ENCODE measurements around the gene SLC13A5. TPM values are rescaled to one million over a fixed set of nuclear protein-coding genes. Genes with fewer than 3 reads are reported as not detected.
"Not testable (repeated sequence)": the region's sequence is repeated elsewhere in the genome, so short reads cannot be mapped to it uniquely, and the experiment has no call there.

The SLC13A5 gene
- total RNA-seq, 3 donors from 2014 or later: 0.32 TPM; not detected in 2

DNA sequence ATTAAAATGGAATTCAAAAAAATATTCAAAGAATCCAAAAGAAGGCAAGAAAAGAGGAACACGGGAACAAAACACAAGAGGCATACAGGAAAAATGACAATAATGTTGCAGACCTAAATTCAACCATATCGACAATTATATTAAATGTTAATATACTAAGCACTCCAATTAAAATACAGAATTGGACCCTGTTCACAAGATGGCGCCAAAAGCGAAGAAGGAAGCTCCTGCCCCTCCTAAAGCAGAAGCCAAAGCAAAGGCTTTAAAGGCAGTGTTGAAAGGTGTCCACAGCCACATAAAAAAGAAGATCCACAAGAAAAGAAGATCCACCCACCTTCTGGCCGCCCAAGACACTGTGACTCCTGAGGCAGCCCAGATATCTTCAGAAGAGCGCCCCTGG lies 36.4 kb upstream of the SLC13A5 start:
- intact Hi-C loops (cut with DNase I; ENCODE audit: low total_unique reads): no loop called here
- Histone ChIP-seq H3K36me3 (no peaks in the 10 kb centered on the region), H3K27me3 (no peaks in the 10 kb centered on the region), H3K4me1 (peaks cover 14 to 19% of the 10 kb centered on the region in 2 donors), H3K27ac (no peak overlapping the region), H3K4me3 (no peak overlapping the region), H3K9me3 (no peaks in the 10 kb centered on the region)
- DNase-seq (ENCODE audit: low spot score in 2 of 2): no peak
- TF ChIP-seq POLR2AphosphoS5 (IDR thresholded peaks at IDR 0.05): no peak
- TF ChIP-seq, protein P1, sequence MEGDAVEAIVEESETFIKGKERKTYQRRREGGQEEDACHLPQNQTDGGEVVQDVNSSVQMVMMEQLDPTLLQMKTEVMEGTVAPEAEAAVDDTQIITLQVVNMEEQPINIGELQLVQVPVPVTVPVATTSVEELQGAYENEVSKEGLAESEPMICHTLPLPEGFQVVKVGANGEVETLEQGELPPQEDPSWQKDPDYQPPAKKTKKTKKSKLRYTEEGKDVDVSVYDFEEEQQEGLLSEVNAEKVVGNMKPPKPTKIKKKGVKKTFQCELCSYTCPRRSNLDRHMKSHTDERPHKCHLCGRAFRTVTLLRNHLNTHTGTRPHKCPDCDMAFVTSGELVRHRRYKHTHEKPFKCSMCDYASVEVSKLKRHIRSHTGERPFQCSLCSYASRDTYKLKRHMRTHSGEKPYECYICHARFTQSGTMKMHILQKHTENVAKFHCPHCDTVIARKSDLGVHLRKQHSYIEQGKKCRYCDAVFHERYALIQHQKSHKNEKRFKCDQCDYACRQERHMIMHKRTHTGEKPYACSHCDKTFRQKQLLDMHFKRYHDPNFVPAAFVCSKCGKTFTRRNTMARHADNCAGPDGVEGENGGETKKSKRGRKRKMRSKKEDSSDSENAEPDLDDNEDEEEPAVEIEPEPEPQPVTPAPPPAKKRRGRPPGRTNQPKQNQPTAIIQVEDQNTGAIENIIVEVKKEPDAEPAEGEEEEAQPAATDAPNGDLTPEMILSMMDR (IDR thresholded peaks at IDR 0.05): no peak
- TF ChIP-seq POLR2A (IDR thresholded peaks at IDR 0.05): no peak

DNA sequence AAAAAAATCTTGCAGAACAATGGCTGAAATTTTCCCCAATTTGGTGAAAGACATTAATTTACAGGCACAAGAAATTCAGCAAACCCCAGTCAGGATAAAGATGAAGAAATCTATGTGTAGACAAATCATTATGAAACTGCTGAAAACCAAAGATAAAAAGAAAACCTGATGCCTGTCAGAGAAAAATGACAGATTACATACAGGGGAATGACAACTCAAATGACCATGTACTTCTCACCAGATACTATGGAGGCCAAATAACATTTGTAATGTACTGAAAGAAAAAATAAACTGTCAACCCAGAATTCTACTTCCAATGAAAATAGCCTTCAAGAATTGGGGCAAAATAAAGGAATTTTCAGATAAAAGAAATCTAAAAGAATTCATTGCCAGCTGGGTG lies 35.4 kb upstream of the SLC13A5 start:
- Histone ChIP-seq H3K4me1 (peaks cover 12 to 15% of the 10 kb centered on the region in 2 donors), H3K27ac (no peak overlapping the region), H3K27me3 (no peaks in the 10 kb centered on the region), H3K36me3 (no peaks in the 10 kb centered on the region), H3K4me3 (no peak overlapping the region), H3K9me3 (no peaks in the 10 kb centered on the region)
- intact Hi-C loops (cut with DNase I; ENCODE audit: low total_unique reads): no loop called here
- TF ChIP-seq POLR2A (IDR thresholded peaks at IDR 0.05): no peak
- DNase-seq (ENCODE audit: low spot score in 2 of 2): no peak

DNA sequence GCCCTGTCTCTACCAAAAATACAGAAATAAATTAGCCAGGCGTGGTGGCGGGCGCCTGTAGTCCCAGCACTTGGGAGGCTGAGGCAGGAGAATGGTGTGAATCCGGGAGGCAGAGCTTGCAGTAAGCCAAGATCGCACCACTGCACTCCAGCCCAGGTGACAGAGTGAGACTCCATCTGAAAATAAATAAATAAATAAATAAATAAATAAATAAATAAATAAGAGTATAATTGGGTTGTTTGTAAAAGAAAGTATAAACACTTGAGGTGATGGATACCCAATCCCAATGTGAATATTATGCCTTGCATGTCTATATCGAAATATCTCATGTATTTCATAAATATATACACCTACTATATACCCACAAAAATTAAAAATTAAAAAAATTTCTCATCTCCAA lies 33.5 kb upstream of the SLC13A5 start:
- H3K27ac ChIP-seq; H3K4me1 ChIP-seq; H3K9me3 ChIP-seq; H3K36me3 ChIP-seq; H3K27me3 ChIP-seq; intact Hi-C loops (cut with DNase I; ENCODE audit: low total_unique reads); DNase-seq (ENCODE audit: low spot score in 2 of 2); H3K4me3 ChIP-seq: not testable (repeated sequence)

DNA sequence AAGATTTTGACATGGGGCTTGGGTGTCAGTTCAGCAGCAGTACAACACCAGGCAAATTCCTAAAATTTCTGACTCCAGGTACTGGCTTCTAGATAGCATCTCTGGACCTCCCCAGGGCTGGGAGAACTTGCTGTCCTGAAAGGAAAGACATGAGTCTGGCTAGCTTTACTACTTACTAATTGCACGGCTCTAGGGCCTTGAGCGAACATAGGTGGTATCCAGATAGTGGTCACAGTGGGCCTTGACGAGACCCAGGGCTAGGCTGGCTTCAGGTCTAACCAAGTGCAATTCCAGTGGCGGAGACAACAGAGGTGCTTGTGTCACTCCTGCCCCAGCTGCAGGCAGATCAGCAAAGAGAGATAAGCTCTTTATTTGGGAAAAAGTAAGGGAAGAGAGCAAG lies 16.4 kb upstream of the SLC13A5 start:
- no peak for DNase-seq (ENCODE audit: low spot score in 2 of 2)
- no peaks in the 10 kb centered on the region for H3K36me3 ChIP-seq
- H3K4me3 ChIP-seq: no peak overlapping the region
- intact Hi-C loops (cut with DNase I; ENCODE audit: low total_unique reads): no loop called here
- no peaks in the 10 kb centered on the region for H3K9me3 ChIP-seq
- H3K4me1 ChIP-seq: no peaks in the 10 kb centered on the region
- H3K27me3 ChIP-seq: no peaks in the 10 kb centered on the region
- TF ChIP-seq POLR2AphosphoS5 (IDR thresholded peaks at IDR 0.05): no peak
- no peak for TF ChIP-seq POLR2A (IDR thresholded peaks at IDR 0.05)
- TF ChIP-seq, protein P1 (IDR thresholded peaks at IDR 0.05): no peak
- H3K27ac ChIP-seq: no peak overlapping the region

DNA sequence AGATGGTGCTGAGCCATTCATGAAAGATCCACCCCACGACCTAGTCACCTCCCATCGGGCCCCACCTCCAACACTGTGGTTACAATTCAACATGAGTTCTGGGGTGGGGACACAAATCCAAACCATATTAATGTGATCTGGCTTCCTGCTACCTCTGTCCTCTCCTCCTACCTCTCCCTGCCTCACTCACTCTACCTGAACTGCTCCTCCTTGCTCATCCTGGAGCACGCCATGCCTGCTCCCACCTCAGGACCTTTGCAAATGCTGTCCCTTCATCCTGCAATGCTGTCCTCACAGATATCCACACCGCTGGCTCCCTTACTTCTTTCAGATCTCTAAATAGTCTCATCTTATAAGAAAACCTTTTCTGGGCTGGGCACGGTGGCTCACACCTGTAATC lies 10.8 kb upstream of the SLC13A5 start:
- H3K27ac ChIP-seq: no peak overlapping the region
- intact Hi-C loops (cut with DNase I; ENCODE audit: low total_unique reads): no loop called here
- no peaks in the 10 kb centered on the region for H3K4me1 ChIP-seq
- H3K4me3 ChIP-seq: no peak overlapping the region
- H3K27me3 ChIP-seq: no peaks in the 10 kb centered on the region
- TF ChIP-seq POLR2A (IDR thresholded peaks at IDR 0.05) (no peak), POLR2AphosphoS5 (IDR thresholded peaks at IDR 0.05) (no peak)
- TF ChIP-seq, protein P1 (IDR thresholded peaks at IDR 0.05): no peak
- H3K36me3 ChIP-seq: no peaks in the 10 kb centered on the region
- no peaks in the 10 kb centered on the region for H3K9me3 ChIP-seq
- no peak for DNase-seq (ENCODE audit: low spot score in 2 of 2)

DNA sequence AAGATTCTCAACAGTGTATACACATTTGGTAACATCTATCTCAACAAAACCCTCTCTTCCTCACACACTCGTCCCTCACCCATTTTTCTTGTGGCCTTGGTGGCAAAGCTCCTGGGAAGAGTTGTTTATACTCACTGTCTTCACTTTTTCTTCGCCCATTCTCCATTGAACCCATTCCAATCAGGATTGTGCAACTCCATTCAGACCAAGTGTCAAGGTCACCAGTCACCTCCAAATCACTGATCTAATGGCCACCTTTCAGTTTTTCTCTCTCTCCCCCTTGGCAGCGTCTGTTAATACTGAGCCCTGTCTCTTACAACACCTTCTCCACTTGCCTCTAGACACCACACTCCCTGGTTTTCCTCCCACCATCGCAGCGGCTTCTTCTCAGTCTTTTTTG lies 8.6 kb upstream of the SLC13A5 start:
- no peaks in the 10 kb centered on the region for H3K4me1 ChIP-seq
- intact Hi-C loops (cut with DNase I; ENCODE audit: low total_unique reads): no loop called here
- no peaks in the 10 kb centered on the region for H3K27me3 ChIP-seq
- no peaks in the 10 kb centered on the region for H3K36me3 ChIP-seq
- TF ChIP-seq POLR2AphosphoS5 (IDR thresholded peaks at IDR 0.05) (no peak), POLR2A (IDR thresholded peaks at IDR 0.05) (no peak)
- TF ChIP-seq, protein P1 (IDR thresholded peaks at IDR 0.05): no peak
- DNase-seq (ENCODE audit: low spot score in 2 of 2): no peak
- H3K4me3 ChIP-seq: no peak overlapping the region
- no peaks in the 10 kb centered on the region for H3K9me3 ChIP-seq
- no peak overlapping the region for H3K27ac ChIP-seq
